ENCODE results near the gene HS6ST3. TPM values are rescaled to one million over a fixed set of nuclear protein-coding genes. Genes with fewer than 3 reads are reported as not detected.

HS6ST3 gene
- polyA plus RNA-seq, 2 donors: 0.12 to 0.25 TPM

DNA sequence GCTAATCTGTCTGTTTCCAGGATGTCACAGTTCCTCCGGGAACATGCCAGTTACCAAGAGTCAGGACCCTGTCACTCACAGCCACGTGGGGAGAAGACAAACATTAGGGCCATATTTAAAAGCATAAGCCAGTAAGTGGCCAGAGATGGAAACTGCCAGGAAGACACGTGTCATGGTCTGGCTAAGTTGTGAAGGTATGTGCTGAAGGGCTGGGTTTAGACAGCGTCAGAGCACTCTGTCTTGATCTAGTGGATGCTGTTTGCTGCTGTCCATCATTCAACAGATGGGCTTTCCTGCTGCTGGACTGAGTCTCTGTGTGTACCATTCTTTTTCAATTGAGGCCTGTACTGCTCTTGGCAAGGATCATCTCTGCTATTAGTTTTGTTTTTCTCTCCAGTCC lies 128.6 kb downstream of the HS6ST3 start:
- Histone ChIP-seq H3K36me3 (ENCODE audit: control insufficient read depth in 2 of 2, insufficient read depth in 2 of 2, low read length in 1 of 2) (no peaks in the 10 kb centered on the region), H3K27me3 (ENCODE audit: control insufficient read depth in 1 of 2, insufficient read depth in 2 of 2, low read length in 2 of 2) (no peaks in the 10 kb centered on the region), H3K4me3 (ENCODE audit: low read depth in 1 of 2, low read length in 2 of 2) (no peak overlapping the region), H3K27ac (ENCODE audit: low read depth in 2 of 2, low read length in 1 of 2) (no peak overlapping the region), H3K4me1 (ENCODE audit: control insufficient read depth in 2 of 2, insufficient read depth in 2 of 2, low read length in 1 of 2) (no peaks in the 10 kb centered on the region), H3K9me3 (ENCODE audit: control insufficient read depth in 2 of 2, insufficient read depth in 1 of 2, low read depth in 1 of 2, low read length in 1 of 2) (no peaks in the 10 kb centered on the region)
- 40 to 58% methylated on average over 4 of the region's 4 CpGs for WGBS, 2 donors

DNA sequence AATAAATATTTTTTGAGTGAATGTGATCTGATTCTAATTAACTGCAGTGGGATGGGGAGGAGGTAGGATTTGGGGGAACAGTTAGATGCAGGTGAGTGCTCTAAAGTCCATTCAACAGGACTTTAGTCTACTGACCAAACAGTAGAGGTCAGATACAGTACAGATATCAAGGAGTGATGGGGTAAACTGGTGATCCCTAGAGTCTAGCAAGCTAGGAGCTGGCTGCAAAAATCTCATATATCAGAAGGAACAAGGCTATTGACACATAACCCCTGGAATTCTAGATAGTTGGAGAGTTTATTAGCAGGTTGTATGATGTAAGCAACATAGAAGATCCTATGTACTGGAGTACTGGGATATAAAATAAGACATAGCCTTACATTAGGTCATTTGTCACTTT lies 131.6 kb downstream of the HS6ST3 start:
- Histone ChIP-seq H3K27ac (ENCODE audit: low read depth in 2 of 2, low read length in 1 of 2) (no peak overlapping the region), H3K27me3 (ENCODE audit: control insufficient read depth in 1 of 2, insufficient read depth in 2 of 2, low read length in 2 of 2) (no peaks in the 10 kb centered on the region), H3K36me3 (ENCODE audit: control insufficient read depth in 2 of 2, insufficient read depth in 2 of 2, low read length in 1 of 2) (no peaks in the 10 kb centered on the region), H3K4me3 (ENCODE audit: low read depth in 1 of 2, low read length in 2 of 2) (no peak overlapping the region), H3K9me3 (ENCODE audit: control insufficient read depth in 2 of 2, insufficient read depth in 1 of 2, low read depth in 1 of 2, low read length in 1 of 2) (no peaks in the 10 kb centered on the region), H3K4me1 (ENCODE audit: control insufficient read depth in 2 of 2, insufficient read depth in 2 of 2, low read length in 1 of 2) (no peaks in the 10 kb centered on the region)

DNA sequence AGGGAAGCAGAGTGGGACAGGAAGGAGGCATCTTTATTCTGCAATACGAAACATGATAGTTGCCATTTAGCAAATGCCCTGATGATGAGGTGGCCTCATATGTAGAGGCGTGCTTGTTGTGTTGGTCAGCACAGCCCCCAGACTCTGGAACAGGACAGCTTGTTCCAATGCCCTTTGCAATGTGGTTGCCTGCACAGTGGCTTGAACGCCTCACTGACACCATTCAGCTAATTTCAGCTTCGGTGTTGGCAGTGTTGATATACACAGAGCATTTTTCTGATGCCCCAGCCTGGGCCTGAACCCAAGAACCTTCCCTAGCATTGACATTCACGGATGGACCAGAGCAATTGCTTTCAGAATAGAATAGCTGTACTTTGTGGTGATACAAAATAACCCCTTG lies 133.3 kb downstream of the HS6ST3 start:
- H3K27ac ChIP-seq (ENCODE audit: low read depth in 2 of 2, low read length in 1 of 2): no peak overlapping the region
- H3K36me3 ChIP-seq (ENCODE audit: control insufficient read depth in 2 of 2, insufficient read depth in 2 of 2, low read length in 1 of 2): no peaks in the 10 kb centered on the region
- no peaks in the 10 kb centered on the region for H3K9me3 ChIP-seq (ENCODE audit: control insufficient read depth in 2 of 2, insufficient read depth in 1 of 2, low read depth in 1 of 2, low read length in 1 of 2)
- no peaks in the 10 kb centered on the region for H3K27me3 ChIP-seq (ENCODE audit: control insufficient read depth in 1 of 2, insufficient read depth in 2 of 2, low read length in 2 of 2)
- H3K4me3 ChIP-seq (ENCODE audit: low read depth in 1 of 2, low read length in 2 of 2): no peak overlapping the region
- no peaks in the 10 kb centered on the region for H3K4me1 ChIP-seq (ENCODE audit: control insufficient read depth in 2 of 2, insufficient read depth in 2 of 2, low read length in 1 of 2)
- 71 to 74% methylated on average over 5 of the region's 5 CpGs for WGBS, 2 donors

- H3K27me3 ChIP-seq (ENCODE audit: control insufficient read depth in 1 of 2, insufficient read depth in 2 of 2, low read length in 2 of 2): no peaks in the 10 kb centered on the region
- H3K27ac ChIP-seq (ENCODE audit: low read depth in 2 of 2, low read length in 1 of 2): no peak overlapping the region
- H3K36me3 ChIP-seq (ENCODE audit: control insufficient read depth in 2 of 2, insufficient read depth in 2 of 2, low read length in 1 of 2): no peaks in the 10 kb centered on the region
- no peaks in the 10 kb centered on the region for H3K4me1 ChIP-seq (ENCODE audit: control insufficient read depth in 2 of 2, insufficient read depth in 2 of 2, low read length in 1 of 2)
- no peaks in the 10 kb centered on the region for H3K9me3 ChIP-seq (ENCODE audit: control insufficient read depth in 2 of 2, insufficient read depth in 1 of 2, low read depth in 1 of 2, low read length in 1 of 2)
- WGBS, 2 donors: 27 to 28% methylated on average over 2 of the region's 2 CpGs
- no peak overlapping the region for H3K4me3 ChIP-seq (ENCODE audit: low read depth in 1 of 2, low read length in 2 of 2)
These were observed 139.4 kb downstream of the HS6ST3 start for GRCh38 chr13:96229356-96229755.

GRCh38 chr13:96238241-96238640 lies 148.3 kb downstream of the HS6ST3 start:
- Histone ChIP-seq H3K4me1 (ENCODE audit: control insufficient read depth in 2 of 2, insufficient read depth in 2 of 2, low read length in 1 of 2) (no peaks in the 10 kb centered on the region), H3K9me3 (ENCODE audit: control insufficient read depth in 2 of 2, insufficient read depth in 1 of 2, low read depth in 1 of 2, low read length in 1 of 2) (no peaks in the 10 kb centered on the region), H3K4me3 (ENCODE audit: low read depth in 1 of 2, low read length in 2 of 2) (no peak overlapping the region), H3K27ac (ENCODE audit: low read depth in 2 of 2, low read length in 1 of 2) (no peak overlapping the region), H3K27me3 (ENCODE audit: control insufficient read depth in 1 of 2, insufficient read depth in 2 of 2, low read length in 2 of 2) (no peaks in the 10 kb centered on the region), H3K36me3 (ENCODE audit: control insufficient read depth in 2 of 2, insufficient read depth in 2 of 2, low read length in 1 of 2) (no peaks in the 10 kb centered on the region)
- 84 to 91% methylated on average over 5 of the region's 5 CpGs for WGBS, 2 donors

- Histone ChIP-seq H3K4me1 (ENCODE audit: control insufficient read depth in 2 of 2, insufficient read depth in 2 of 2, low read length in 1 of 2) (no peaks in the 10 kb centered on the region), H3K27ac (ENCODE audit: low read depth in 2 of 2, low read length in 1 of 2) (no peak overlapping the region), H3K27me3 (ENCODE audit: control insufficient read depth in 1 of 2, insufficient read depth in 2 of 2, low read length in 2 of 2) (no peaks in the 10 kb centered on the region), H3K36me3 (ENCODE audit: control insufficient read depth in 2 of 2, insufficient read depth in 2 of 2, low read length in 1 of 2) (no peaks in the 10 kb centered on the region), H3K9me3 (ENCODE audit: control insufficient read depth in 2 of 2, insufficient read depth in 1 of 2, low read depth in 1 of 2, low read length in 1 of 2) (no peaks in the 10 kb centered on the region), H3K4me3 (ENCODE audit: low read depth in 1 of 2, low read length in 2 of 2) (no peak overlapping the region)
- WGBS, 2 donors: 55 to 63% methylated on average over 5 of the region's 5 CpGs
These were observed 149.0 kb downstream of the HS6ST3 start for GRCh38 chr13:96238861-96239260.

DNA sequence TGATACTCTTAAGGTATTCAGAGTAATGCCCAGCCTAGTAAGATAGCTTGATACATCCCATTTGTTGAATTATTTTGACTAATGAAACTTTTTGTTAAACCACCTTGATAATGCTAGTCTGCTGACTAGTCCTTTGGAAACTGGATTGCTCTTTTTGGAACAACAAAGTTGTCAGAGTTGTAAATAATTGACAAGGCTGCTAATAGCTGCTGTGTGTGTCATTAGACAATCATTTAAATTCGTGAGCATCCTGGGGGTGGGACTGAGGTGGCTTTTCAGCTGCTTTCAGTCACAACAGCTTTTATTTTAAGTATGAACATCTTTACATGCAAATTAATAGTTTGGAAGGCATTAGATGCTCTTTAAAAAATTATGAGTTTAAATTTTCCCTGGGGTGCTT lies 153.5 kb downstream of the HS6ST3 start:
- Histone ChIP-seq H3K27ac (ENCODE audit: low read depth in 2 of 2, low read length in 1 of 2) (no peak overlapping the region), H3K9me3 (ENCODE audit: control insufficient read depth in 2 of 2, insufficient read depth in 1 of 2, low read depth in 1 of 2, low read length in 1 of 2) (no peaks in the 10 kb centered on the region), H3K36me3 (ENCODE audit: control insufficient read depth in 2 of 2, insufficient read depth in 2 of 2, low read length in 1 of 2) (no peaks in the 10 kb centered on the region), H3K4me1 (ENCODE audit: control insufficient read depth in 2 of 2, insufficient read depth in 2 of 2, low read length in 1 of 2) (no peaks in the 10 kb centered on the region), H3K27me3 (ENCODE audit: control insufficient read depth in 1 of 2, insufficient read depth in 2 of 2, low read length in 2 of 2) (no peaks in the 10 kb centered on the region), H3K4me3 (ENCODE audit: low read depth in 1 of 2, low read length in 2 of 2) (no peak overlapping the region)
- 39 to 44% methylated on average over 1 of the region's 1 CpG for WGBS, 2 donors

- Histone ChIP-seq H3K4me3 (ENCODE audit: low read depth in 1 of 2, low read length in 2 of 2) (no peak overlapping the region), H3K36me3 (ENCODE audit: control insufficient read depth in 2 of 2, insufficient read depth in 2 of 2, low read length in 1 of 2) (no peaks in the 10 kb centered on the region), H3K27me3 (ENCODE audit: control insufficient read depth in 1 of 2, insufficient read depth in 2 of 2, low read length in 2 of 2) (no peaks in the 10 kb centered on the region), H3K4me1 (ENCODE audit: control insufficient read depth in 2 of 2, insufficient read depth in 2 of 2, low read length in 1 of 2) (no peaks in the 10 kb centered on the region), H3K9me3 (ENCODE audit: control insufficient read depth in 2 of 2, insufficient read depth in 1 of 2, low read depth in 1 of 2, low read length in 1 of 2) (no peaks in the 10 kb centered on the region), H3K27ac (ENCODE audit: low read depth in 2 of 2, low read length in 1 of 2) (no peak overlapping the region)
- WGBS, 2 donors: 55 to 64% methylated on average over 2 of the region's 2 CpGs
These were observed 158.2 kb downstream of the HS6ST3 start for GRCh38 chr13:96248103-96248502.

- Histone ChIP-seq H3K4me3 (ENCODE audit: low read depth in 1 of 2, low read length in 2 of 2) (no peak overlapping the region), H3K4me1 (ENCODE audit: control insufficient read depth in 2 of 2, insufficient read depth in 2 of 2, low read length in 1 of 2) (no peaks in the 10 kb centered on the region), H3K27ac (ENCODE audit: low read depth in 2 of 2, low read length in 1 of 2) (no peak overlapping the region), H3K27me3 (ENCODE audit: control insufficient read depth in 1 of 2, insufficient read depth in 2 of 2, low read length in 2 of 2) (no peaks in the 10 kb centered on the region), H3K36me3 (ENCODE audit: control insufficient read depth in 2 of 2, insufficient read depth in 2 of 2, low read length in 1 of 2) (no peaks in the 10 kb centered on the region), H3K9me3 (ENCODE audit: control insufficient read depth in 2 of 2, insufficient read depth in 1 of 2, low read depth in 1 of 2, low read length in 1 of 2) (no peaks in the 10 kb centered on the region)
- 52 to 66% methylated on average over 1 of the region's 1 CpG for WGBS, 2 donors
These were observed 159.1 kb downstream of the HS6ST3 start for GRCh38 chr13:96248996-96249395.

DNA sequence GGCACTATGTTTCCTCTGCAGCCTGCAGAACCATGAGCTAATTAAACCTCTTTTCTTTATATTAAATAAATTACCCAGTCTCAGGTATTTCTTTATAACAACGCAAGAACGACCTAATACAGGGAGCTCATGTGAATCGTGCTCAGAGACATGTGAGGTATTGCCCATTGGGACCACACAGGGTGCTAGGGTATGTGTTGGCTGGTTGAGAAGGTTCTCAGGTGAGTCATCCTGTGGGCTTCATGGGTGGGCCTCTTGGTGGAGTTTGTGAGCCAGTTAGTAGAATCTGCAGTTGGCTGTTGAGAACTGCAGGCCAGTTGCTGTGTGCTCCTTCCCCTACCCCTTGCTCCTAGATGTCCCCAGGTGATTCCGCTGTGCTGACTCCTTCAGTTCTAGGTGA lies 163.0 kb downstream of the HS6ST3 start:
- H3K9me3 ChIP-seq (ENCODE audit: control insufficient read depth in 2 of 2, insufficient read depth in 1 of 2, low read depth in 1 of 2, low read length in 1 of 2): no peaks in the 10 kb centered on the region
- WGBS, 2 donors: 91% methylated on average over 4 of the region's 4 CpGs
- H3K36me3 ChIP-seq (ENCODE audit: control insufficient read depth in 2 of 2, insufficient read depth in 2 of 2, low read length in 1 of 2): no peaks in the 10 kb centered on the region
- H3K27me3 ChIP-seq (ENCODE audit: control insufficient read depth in 1 of 2, insufficient read depth in 2 of 2, low read length in 2 of 2): no peaks in the 10 kb centered on the region
- no peak overlapping the region for H3K4me3 ChIP-seq (ENCODE audit: low read depth in 1 of 2, low read length in 2 of 2)
- no peaks in the 10 kb centered on the region for H3K4me1 ChIP-seq (ENCODE audit: control insufficient read depth in 2 of 2, insufficient read depth in 2 of 2, low read length in 1 of 2)
- no peak overlapping the region for H3K27ac ChIP-seq (ENCODE audit: low read depth in 2 of 2, low read length in 1 of 2)

Measured in esophagus (tissue), 2 donors.